Spleen (tissue), 11 donors: ENCODE results near the gene VCL. TPM values are rescaled to one million over a fixed set of nuclear protein-coding genes. Genes with fewer than 3 reads are reported as not detected.
A peak's percentile ranks its signal among the peaks of the same experiment; 100 is the strongest.

Experiments
- DNase-seq: peaks from one replicate; pipeline ENCODE4 v3.0.0-alpha.2; 2020
- H3K27ac ChIP-seq, 8 donors: fragments of 200-600 bp; sonication (generic) in 7 of 8; 1 replicate in 4 of 8; 2 replicates in 4 of 8; pipeline versions ENCODE4 v1.5.0 to v1.8.0; 2016 to 2021; ENCODE audit warnings: inconsistent platforms in 4 of 8, mild to moderate bottlenecking in 4 of 8, moderate library complexity in 1 of 8
- H3K27me3 ChIP-seq, 7 donors: fragments of 200-600 bp; sonication (generic) in 6 of 7; replicated peaks in 1 of 7; 1 replicate in 4 of 7; 2 replicates in 3 of 7; pipeline versions ENCODE4 v1.5.0 to v1.8.0; 2016 to 2021; ENCODE audit warnings: inconsistent platforms in 3 of 7, mild to moderate bottlenecking in 1 of 7
- H3K36me3 ChIP-seq, 6 donors: fragments of 200-600 bp; sonication (generic) in 5 of 6; 1 replicate in 4 of 6; 2 replicates in 2 of 6; pipeline versions ENCODE4 v1.5.0 to v1.8.0; 2016 to 2021; ENCODE audit warnings: inconsistent platforms in 2 of 6
- H3K4me1 ChIP-seq, 6 donors: fragments of 200-600 bp; sonication (generic) in 5 of 6; 1 replicate in 3 of 6; 2 replicates in 3 of 6; pipeline versions ENCODE4 v1.5.0 to v1.8.0; 2016 to 2021; ENCODE audit warnings: inconsistent platforms in 3 of 6
- H3K4me3 ChIP-seq, 8 donors: fragments of 200-600 bp; sonication (generic) in 7 of 8; 1 replicate in 4 of 8; 2 replicates in 4 of 8; pipeline versions ENCODE4 v1.5.0 to v1.8.0; 2016 to 2021; ENCODE audit warnings: inconsistent platforms in 4 of 8, mild to moderate bottlenecking in 4 of 8, moderate library complexity in 2 of 8
- H3K9me3 ChIP-seq, 8 donors: fragments of 200-600 bp; sonication (generic) in 7 of 8; 1 replicate in 4 of 8; 2 replicates in 4 of 8; pipeline versions ENCODE4 v1.5.0 to v1.8.0; 2016 to 2021; ENCODE audit warnings: inconsistent platforms in 4 of 8
- CTCF ChIP-seq, 11 experiments: fragments of 200-600 bp in 7 of 11; fragments of 450-650 bp in 4 of 11; sonication (generic) in 4 of 11; IDR thresholded peaks in 8 of 11; conservative IDR thresholded peaks in 3 of 11; 1 replicate in 7 of 11; 2 replicates in 4 of 11; pipeline versions ENCODE4 v1.4.0 to v1.8.0; 2016 to 2021; ENCODE audit warnings: antibody characterized with exemption in 11 of 11, inconsistent platforms in 4 of 11, mild to moderate bottlenecking in 1 of 11
- POLR2A ChIP-seq, 3 donors: fragments of 450-650 bp; IDR thresholded peaks; one replicate each; pipeline ENCODE4 v1.5.1; 2017; ENCODE audit warnings: antibody characterized with exemption in 3 of 3, mild to moderate bottlenecking in 1 of 3
- POLR2AphosphoS5 ChIP-seq, 3 donors: sonication (generic); formaldehyde crosslinking; IDR thresholded peaks; one replicate each; pipeline ENCODE4 v1.5.1; 2017; ENCODE audit warnings: antibody characterized with exemption in 3 of 3
- WGBS, 5 donors: extraction: QIAGEN DNeasy Blood & Tissue Kit in 3 of 5; methylation state at CpG; one replicate each; pipeline versions ENCODE4 v1.1.5 to v1.1.7; 2013 to 2018; 5-methylcytosine and 5-hydroxymethylcytosine counted together
- intact Hi-C: fragments of 100-400 bp; cut with DNase I; formaldehyde crosslinking; loops from one replicate; pipeline ENCODE4 v1.15.0; 2023; ENCODE audit warnings: low total_unique reads
- polyA plus RNA-seq, 3 donors: library from polyadenylated mRNA; stranded (reverse); fragments of 200-250 nt; gene quantifications; one replicate each; pipeline ENCODE4 v1.2.1, GENCODE V29; 2013
- total RNA-seq, 7 donors: library from RNA; depleted of rRNA in 3 of 7; stranded (reverse); fragments of >200 nt in 3 of 7; fragmentation: NEBNext Ultra II Directional in 4 of 7; extraction: Animal tissue kit (Norgen Biotek cat#: 25700) in 4 of 7; gene quantifications; one replicate each; pipeline versions ENCODE4 v1.1.0 to v1.2.1, GENCODE V29; 2016 to 2021
- donor health status: healthy with polysubstance abuse.
- donor health status: DM: no; HTN: no; CAD: no; lungs with moderate emphysema.
- donor health status: DM: no; HTN: no; CAD: no.
- donor health status: Bipolar disorder and iron deficiency.
- donor health status: healthy.
- donor health status: DM: no; HTN: no; CAD: no.
- donor health status: DM: yes; HTN: yes; CAD: no.

Gene VCL
- total and polyA plus RNA-seq, 10 donors = 8.8 to 214 (median 77.6) TPM

GRCh38 chr10:74103560-74104258, 105.8 kb downstream of the VCL start:
- Histone ChIP-seq H3K4me1 (no peaks in the 10 kb centered on the region), H3K4me3 (no peak overlapping the region), H3K36me3 (peaks cover 7 to 100% (median 65%) of the 10 kb centered on the region in 6 donors), H3K27ac (no peak overlapping the region), H3K9me3 (no peaks in the 10 kb centered on the region), H3K27me3 (no peaks in the 10 kb centered on the region)
- intact Hi-C loops = no loop called here
- peak in 2 of 11 experiments; percentile 7 to 24 for TF ChIP-seq CTCF (IDR thresholded peaks at IDR 0.05 in 8 of 11, conservative IDR thresholded peaks at IDR 0.05 in 3 of 11)
- TF ChIP-seq POLR2AphosphoS5 (IDR thresholded peaks at IDR 0.05) = no peak
- TF ChIP-seq POLR2A (IDR thresholded peaks at IDR 0.05) = no peak
- no peak for DNase-seq
- 86 to 97% (median 90%) methylated on average over 11 of the region's 11 CpGs for WGBS, 5 donors

GRCh38 chr10:74104480-74104879, 106.6 kb downstream of the VCL start:
- Histone ChIP-seq H3K9me3 (no peaks in the 10 kb centered on the region), H3K4me1 (no peaks in the 10 kb centered on the region), H3K27me3 (no peaks in the 10 kb centered on the region), H3K36me3 (peaks cover 7 to 100% (median 67%) of the 10 kb centered on the region in 6 donors), H3K27ac (no peak overlapping the region), H3K4me3 (no peak overlapping the region)
- TF ChIP-seq POLR2A (IDR thresholded peaks at IDR 0.05) (no peak), CTCF (IDR thresholded peaks at IDR 0.05 in 8 of 11, conservative IDR thresholded peaks at IDR 0.05 in 3 of 11) (no peak), POLR2AphosphoS5 (IDR thresholded peaks at IDR 0.05) (no peak)
- DNase-seq = no peak
- 88 to 96% (median 93%) methylated on average over 5 of the region's 5 CpGs for WGBS, 5 donors
- intact Hi-C loops = no loop called here

- Histone ChIP-seq H3K4me1 (no peaks in the 10 kb centered on the region), H3K27me3 (no peaks in the 10 kb centered on the region), H3K4me3 (no peak overlapping the region), H3K27ac (no peak overlapping the region), H3K9me3 (no peaks in the 10 kb centered on the region), H3K36me3 (peaks cover 7 to 100% (median 71%) of the 10 kb centered on the region in 6 donors)
- no peak for DNase-seq
- 86 to 98% (median 94%) methylated on average over 8 of the region's 8 CpGs for WGBS, 5 donors
- TF ChIP-seq POLR2AphosphoS5 (IDR thresholded peaks at IDR 0.05) = no peak
- no peak for TF ChIP-seq CTCF (IDR thresholded peaks at IDR 0.05 in 8 of 11, conservative IDR thresholded peaks at IDR 0.05 in 3 of 11)
- TF ChIP-seq POLR2A (IDR thresholded peaks at IDR 0.05) = no peak
- intact Hi-C loops = no loop called here
Measured at GRCh38 chr10:74104996-74105395, 107.1 kb downstream of the VCL start.

GRCh38 chr10:74107391-74107790, 109.5 kb downstream of the VCL start:
- H3K27me3 ChIP-seq = no peaks in the 10 kb centered on the region
- no peak for DNase-seq
- peaks cover 7 to 100% (median 83%) of the 10 kb centered on the region in 6 donors for H3K36me3 ChIP-seq
- intact Hi-C loops = no loop called here
- no peak for TF ChIP-seq CTCF (IDR thresholded peaks at IDR 0.05 in 8 of 11, conservative IDR thresholded peaks at IDR 0.05 in 3 of 11)
- TF ChIP-seq POLR2A (IDR thresholded peaks at IDR 0.05) = no peak
- TF ChIP-seq POLR2AphosphoS5 (IDR thresholded peaks at IDR 0.05) = no peak
- H3K27ac ChIP-seq = no peak overlapping the region
- H3K9me3 ChIP-seq = no peaks in the 10 kb centered on the region
- H3K4me3 ChIP-seq = no peak overlapping the region
- H3K4me1 ChIP-seq = no peaks in the 10 kb centered on the region
- WGBS, 5 donors = 86 to 96% (median 89%) methylated on average over 4 of the region's 4 CpGs
